GM21447 (cell line): ENCODE measurements around the gene NARF.
A peak's percentile ranks its signal among the peaks of the same experiment; 100 is the strongest.
"Not testable (repeated sequence)": the region's sequence is repeated elsewhere in the genome, so short reads cannot be mapped to it uniquely, and the experiment has no call there.

Source experiments
- ATAC-seq: cut with Tn5 transposase; IDR thresholded peaks from one replicate; pipeline ENCODE4 v1.9.1; 2021; ENCODE audit not compliant: unreplicated experiment

Gene NARF

DNA sequence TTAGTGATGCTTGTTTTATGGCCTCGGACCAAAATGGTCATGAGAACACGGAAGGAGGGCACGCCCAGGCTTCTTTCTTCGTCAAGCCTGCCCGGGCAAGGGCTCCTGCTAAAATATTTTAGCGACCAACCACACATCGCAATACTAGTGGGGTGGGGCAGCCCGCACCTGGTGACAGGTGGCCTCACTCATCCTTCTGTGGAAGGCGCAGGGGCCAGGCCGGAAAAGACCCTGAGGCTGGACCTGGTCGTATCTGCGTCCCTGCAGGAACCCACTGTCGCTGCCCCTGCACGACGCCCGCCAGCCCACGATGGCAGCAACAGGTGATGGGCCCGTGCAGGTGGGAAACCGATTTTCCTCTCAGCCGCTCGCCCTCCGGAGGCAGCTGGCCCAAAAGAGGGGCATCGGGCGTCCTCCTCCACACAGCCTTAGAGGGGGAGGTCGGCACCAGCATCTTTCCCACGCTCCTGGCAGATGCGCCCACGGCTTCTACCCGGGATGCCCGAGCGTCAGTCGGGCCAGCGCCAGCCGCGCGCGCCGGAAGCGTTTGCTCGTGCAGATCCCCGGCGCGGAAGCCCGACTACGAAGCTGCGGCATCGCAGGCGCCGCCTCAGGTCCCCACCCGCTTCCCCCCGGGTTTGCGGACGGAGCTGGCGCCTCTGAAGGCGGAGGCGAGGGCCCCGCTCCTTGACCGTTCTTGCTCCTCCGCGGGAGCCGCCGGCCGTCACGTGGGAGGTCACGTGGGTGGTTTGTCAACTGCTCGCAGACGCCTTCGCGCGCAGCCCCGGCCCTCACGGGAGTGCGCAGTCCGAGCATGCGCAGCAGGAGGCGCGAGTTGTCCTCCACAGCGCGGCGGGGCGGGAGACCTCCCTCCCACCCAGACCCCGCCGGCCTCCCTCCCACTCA is 38.2 kb downstream of the NARF start:
- ATAC-seq: peak; percentile 53

- ATAC-seq: peak; percentile 5
Observed at GRCh38 chr17:82497483-82498405, 39.2 kb downstream of the NARF start.

GRCh38 chr17:82502207-82502606 is 43.7 kb downstream of the NARF start:
- no peak for ATAC-seq

GRCh38 chr17:82503094-82503727 is 44.7 kb downstream of the NARF start:
- no peak for ATAC-seq

GRCh38 chr17:82503728-82504308 is 45.3 kb downstream of the NARF start:
- no peak for ATAC-seq

- ATAC-seq: no peak
Observed at GRCh38 chr17:82505296-82505695, 46.8 kb downstream of the NARF start.

GRCh38 chr17:82506402-82506801 is 47.9 kb downstream of the NARF start:
- peak; percentile 90 for ATAC-seq

GRCh38 chr17:82507631-82508175 is 49.2 kb downstream of the NARF start:
- no peak for ATAC-seq

DNA sequence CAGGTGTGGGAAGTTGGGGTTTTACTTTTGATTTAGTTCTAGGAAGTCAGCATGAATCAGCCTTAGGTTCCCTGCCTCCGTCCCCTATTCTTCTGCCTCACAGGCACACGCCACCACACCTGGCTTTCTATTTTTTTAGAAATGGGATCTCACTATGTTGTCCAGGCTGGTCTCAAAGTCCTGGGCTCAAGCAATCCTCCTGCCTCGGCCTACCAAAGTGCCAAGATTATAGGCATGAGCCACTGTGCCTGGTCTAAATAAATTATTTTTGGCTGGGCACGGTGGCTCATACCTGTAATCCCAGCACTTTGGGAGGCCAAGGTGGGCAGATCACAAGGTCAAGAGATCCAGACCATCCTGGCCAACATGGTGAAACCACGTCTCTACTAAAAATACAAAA is 53.1 kb downstream of the NARF start:
- not testable (repeated sequence) for ATAC-seq

DNA sequence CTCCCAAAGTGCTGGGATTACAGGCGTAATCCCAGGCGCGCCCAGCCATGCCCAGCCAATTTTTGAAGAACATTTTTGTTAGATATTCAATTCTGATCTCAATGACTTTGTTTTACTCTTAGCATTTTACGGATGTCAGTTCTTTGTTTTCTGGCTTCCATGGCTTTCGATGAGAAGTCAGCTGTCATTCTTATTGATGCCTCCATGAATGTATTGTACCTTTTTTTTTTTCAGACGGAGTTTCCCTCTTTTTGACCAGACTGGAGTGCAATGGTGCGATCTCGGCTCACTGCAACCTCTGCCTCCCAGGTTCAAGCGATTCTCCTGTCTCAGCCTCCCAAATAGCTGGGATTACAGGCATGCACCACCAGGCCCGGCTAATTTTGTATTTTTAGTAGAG is 55.3 kb downstream of the NARF start:
- not testable (repeated sequence) for ATAC-seq

DNA sequence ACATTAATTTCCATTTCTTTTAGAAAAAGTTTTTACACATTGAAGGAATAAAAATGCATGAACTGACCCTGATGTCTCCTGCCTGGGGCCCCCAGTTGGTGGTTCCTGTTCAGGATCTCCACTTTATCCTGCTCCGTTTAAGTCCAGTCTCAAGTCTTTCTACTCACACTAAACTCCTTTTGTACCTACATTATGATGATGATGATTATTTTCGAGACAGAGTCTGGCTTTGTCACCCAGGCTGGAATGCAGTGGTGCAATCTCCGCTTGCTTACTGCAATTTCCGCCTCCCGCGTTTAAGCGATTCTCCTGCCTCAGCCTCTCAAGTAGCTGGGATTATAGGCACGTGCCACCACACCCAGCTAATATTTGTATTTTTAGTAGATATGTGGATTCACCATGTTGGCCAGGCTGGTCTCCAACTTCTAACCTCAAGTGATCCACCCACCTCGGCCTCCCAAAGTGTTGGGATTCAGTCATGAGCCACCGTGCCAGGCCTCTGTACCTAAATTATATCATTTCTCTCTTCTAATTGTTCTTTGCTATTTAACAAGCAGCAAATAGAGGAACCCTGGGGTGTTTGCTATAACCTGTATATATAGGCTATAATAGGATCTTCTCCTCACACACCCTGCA is 58.8 kb downstream of the NARF start:
- no peak for ATAC-seq

- ATAC-seq: peak; percentile 93
Observed at GRCh38 chr17:82518826-82519810, 60.6 kb downstream of the NARF start, which contains the start of gene FOXK2. TSS of gene FOXK2 (plus strand) at chr17:82519732. CDS start at chr17:82519889, 157 bp downstream.

GRCh38 chr17:82519971-82520903 is 61.7 kb downstream of the NARF start:
- ATAC-seq: no peak

DNA sequence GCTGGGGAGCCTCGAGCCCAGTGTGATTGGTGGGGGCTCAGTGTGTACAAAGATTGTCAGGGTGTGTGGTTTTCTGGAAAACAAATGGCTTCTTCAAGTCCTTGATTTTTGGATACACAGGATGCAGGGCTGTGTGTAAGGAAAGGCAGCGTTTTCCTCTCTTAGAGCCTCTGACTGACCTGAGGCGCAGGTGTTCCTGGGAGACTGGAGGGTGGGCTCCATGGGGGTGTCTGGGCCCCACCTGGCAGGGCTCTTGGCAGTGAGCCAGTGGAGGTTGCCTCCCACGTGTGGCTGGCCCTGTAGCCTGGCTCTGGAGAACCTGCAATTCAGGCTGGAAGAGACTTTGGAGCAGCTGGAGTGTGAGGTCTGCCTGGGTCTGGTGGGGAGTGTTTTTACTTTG is 66.0 kb downstream of the NARF start:
- ATAC-seq: no peak

DNA sequence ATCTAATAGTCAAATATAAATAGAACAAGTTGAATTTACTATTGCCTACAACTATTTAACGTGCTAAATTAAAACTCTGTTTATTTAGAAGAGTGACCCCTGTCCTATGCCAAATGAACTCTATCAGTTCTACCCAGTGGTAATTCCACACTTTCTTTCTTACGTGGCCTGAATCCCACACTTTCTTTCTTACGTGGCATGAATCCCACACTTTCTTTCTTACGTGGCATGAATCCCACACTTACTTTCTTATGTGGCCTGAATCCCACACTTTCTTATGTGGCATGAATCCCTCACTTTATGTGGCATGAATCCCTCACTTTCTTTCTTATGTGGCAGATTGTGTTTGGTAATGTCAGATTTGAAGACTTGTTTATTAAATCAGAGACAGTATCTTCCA is 67.2 kb downstream of the NARF start:
- no peak for ATAC-seq

- ATAC-seq: no peak
Observed at GRCh38 chr17:82527898-82528297, 69.4 kb downstream of the NARF start.

DNA sequence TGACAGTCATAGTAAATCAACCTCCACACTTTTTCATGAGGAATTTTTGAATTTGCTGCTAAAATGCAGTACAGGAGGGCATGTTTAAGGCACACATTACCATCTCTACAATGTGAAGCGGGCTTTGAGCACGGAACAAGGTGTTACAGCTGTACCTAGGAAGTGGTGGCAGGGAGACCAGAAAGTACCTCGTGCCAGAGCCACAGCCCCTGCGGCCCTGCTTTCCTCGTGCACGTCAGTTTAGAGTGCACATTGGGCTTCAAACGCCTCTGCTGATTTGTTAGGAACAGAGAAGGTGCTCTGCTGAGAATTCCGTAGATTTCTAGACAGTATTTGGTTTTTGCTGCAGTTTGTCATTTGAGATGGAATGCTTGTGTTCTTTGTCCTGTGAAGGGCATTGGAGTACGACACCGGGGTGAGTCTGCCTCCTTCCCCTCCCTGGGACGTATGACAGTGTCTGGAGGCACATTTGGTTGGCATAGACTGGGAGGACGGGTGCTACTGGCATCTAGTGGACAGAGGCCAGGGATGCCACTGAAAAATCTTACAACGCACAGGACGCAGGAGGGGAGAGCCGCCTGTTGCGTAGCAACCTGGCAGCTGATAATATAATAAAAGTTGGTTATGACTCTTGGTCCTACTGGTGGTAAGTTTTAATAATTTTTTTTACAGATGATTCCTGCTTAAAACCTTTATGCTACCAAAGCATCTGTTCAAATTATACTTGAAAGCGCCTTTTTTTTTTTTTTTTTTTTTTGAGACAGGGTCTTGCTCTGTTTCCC is 70.1 kb downstream of the NARF start:
- no peak for ATAC-seq
